Neural cell (in vitro differentiated cells): ENCODE results near the gene SNAPC1. TPM values are rescaled to one million over a fixed set of nuclear protein-coding genes. Genes with fewer than 3 reads are reported as not detected.

Experiments
- H2AFZ ChIP-seq: fragments of 200-600, 300-800 bp; sonication (generic), shearing (Covaris generic); 2 replicates; pipeline ENCODE4 v1.6.0; 2014; ENCODE audit warnings: low read depth, mild to moderate bottlenecking, antibody characterized with exemption, low read length, moderate library complexity
- H3F3A ChIP-seq: fragments of 200-600 bp; shearing (Covaris generic); 2 replicates; pipeline ENCODE4 v1.6.1; 2016; ENCODE audit warnings: mild to moderate bottlenecking, moderate library complexity, mixed read lengths, antibody characterized with exemption, low read length; ENCODE audit not compliant: insufficient read depth, poor library complexity, severe bottlenecking
- H3K27ac ChIP-seq: fragments of 200-600, 300-800 bp; sonication (generic), shearing (Covaris generic); 2 replicates; pipeline ENCODE4 v1.5.1; 2014; ENCODE audit warnings: mild to moderate bottlenecking, low read length, moderate library complexity
- H3K27me3 ChIP-seq: fragments of 300-800, 200-600 bp; sonication (generic), shearing (Covaris generic); 2 replicates; pipeline ENCODE4 v1.6.0; 2014; ENCODE audit warnings: mild to moderate bottlenecking, low read depth, low read length, moderate library complexity; ENCODE audit not compliant: insufficient read depth
- H3K36me3 ChIP-seq: fragments of 300-800, 200-600 bp; sonication (generic), shearing (Covaris generic); 2 replicates; pipeline ENCODE4 v1.5.1; 2014; ENCODE audit warnings: mild to moderate bottlenecking, antibody characterized with exemption, low read length, moderate library complexity; ENCODE audit not compliant: insufficient read depth
- H3K4me2 ChIP-seq: fragments of 300-800, 200-600 bp; sonication (generic), shearing (Covaris generic); 2 replicates; pipeline ENCODE4 v1.6.0; 2014; ENCODE audit warnings: mild to moderate bottlenecking, low read length
- H3K4me3 ChIP-seq: fragments of 300-800, 200-600 bp; sonication (generic), shearing (Covaris generic); 2 replicates; pipeline ENCODE4 v1.5.1; 2014; ENCODE audit warnings: mild to moderate bottlenecking, low read length, moderate library complexity
- H3K79me2 ChIP-seq: fragments of 200-600 bp; shearing (Covaris generic); replicated peaks from 2 replicates; pipeline ENCODE4 v1.6.0; 2014; ENCODE audit warnings: mild to moderate bottlenecking, low read length, moderate library complexity; ENCODE audit not compliant: insufficient read depth
- H3K9ac ChIP-seq: fragments of 300-800, 200-600 bp; sonication (generic), shearing (Covaris generic); 2 replicates; pipeline ENCODE4 v1.6.1; 2016; ENCODE audit warnings: mild to moderate bottlenecking, low read length, mixed read lengths
- H3K9me2 ChIP-seq: fragments of 200-600 bp; shearing (Covaris generic); 2 replicates; pipeline ENCODE4 v1.6.1; 2016; ENCODE audit warnings: mild to moderate bottlenecking, low read length, mixed read lengths; ENCODE audit not compliant: insufficient read depth
- H3K9me3 ChIP-seq: fragments of 200-600, 300-800 bp; sonication (generic), shearing (Covaris generic); 2 replicates; pipeline ENCODE4 v1.6.1; 2016; ENCODE audit warnings: mild to moderate bottlenecking, mixed run types, low read length, moderate library complexity, mixed read lengths
- H4K20me1 ChIP-seq: fragments of 200-600 bp; shearing (Covaris generic); 2 replicates; pipeline ENCODE4 v1.6.1; 2016; ENCODE audit warnings: mild to moderate bottlenecking, mixed run types; ENCODE audit not compliant: insufficient read depth
- CTCF ChIP-seq: fragments of 450-650 bp; IDR thresholded peaks from 2 replicates; pipeline ENCODE4 v1.5.1; 2014; ENCODE audit warnings: antibody characterized with exemption, mild to moderate bottlenecking, moderate library complexity; ENCODE audit not compliant: poor library complexity, severe bottlenecking
- EP300 ChIP-seq: fragments of 450-650 bp; conservative IDR thresholded peaks from 2 replicates; pipeline ENCODE4 v1.6.1; 2014; ENCODE audit warnings: antibody characterized with exemption, mild to moderate bottlenecking, moderate library complexity; ENCODE audit not compliant: poor library complexity, severe bottlenecking
- EZH2 ChIP-seq: fragments of 200-600, 300-800 bp; shearing (Covaris generic), sonication (generic); IDR thresholded peaks from 2 replicates; pipeline ENCODE4 v1.6.1; 2014; ENCODE audit warnings: antibody characterized with exemption, low read length, borderline replicate concordance, mild to moderate bottlenecking; ENCODE audit not compliant: insufficient read depth, poor library complexity, severe bottlenecking
- MXI1 ChIP-seq: fragments of 450-650 bp; conservative IDR thresholded peaks from 2 replicates; pipeline ENCODE4 v1.6.1; 2014; ENCODE audit warnings: antibody characterized with exemption, mild to moderate bottlenecking; ENCODE audit not compliant: poor library complexity, severe bottlenecking
- POLR2AphosphoS5 ChIP-seq: IDR thresholded peaks from 2 replicates; pipeline ENCODE4 v1.6.1; 2012
- RAD21 ChIP-seq: fragments of 450-650 bp; conservative IDR thresholded peaks from 2 replicates; pipeline ENCODE4 v1.6.1; 2014; ENCODE audit warnings: antibody characterized with exemption, mild to moderate bottlenecking, moderate library complexity
- REST ChIP-seq: IDR thresholded peaks from 2 replicates; pipeline ENCODE4 v1.6.1; 2012; ENCODE audit warnings: borderline replicate concordance
- SMC3 ChIP-seq: fragments of 450-650 bp; conservative IDR thresholded peaks from 2 replicates; pipeline ENCODE4 v1.6.1; 2014; ENCODE audit warnings: antibody characterized with exemption, mild to moderate bottlenecking, moderate library complexity; ENCODE audit not compliant: poor library complexity
- TAF1 ChIP-seq: IDR thresholded peaks from 2 replicates; pipeline ENCODE4 v1.6.1; 2012; ENCODE audit warnings: low read depth
- polyA plus RNA-seq: library from polyadenylated mRNA; depleted of rRNA; stranded (reverse); fragments of >200 nt; gene quantifications from 2 replicates; pipeline ENCODE4 v1.2.3, GENCODE V29; 2014

The SNAPC1 gene
- polyA plus RNA-seq, 1 donor from 2014 or later = 7.1 TPM

- Histone ChIP-seq H3K27me3 (no peaks in the 10 kb centered on the region), H2AFZ (no peak overlapping the region), H3K27ac (no peak overlapping the region), H3F3A (no peaks in the 10 kb centered on the region), H3K4me2 (no peak overlapping the region), H4K20me1 (no peaks in the 10 kb centered on the region), H3K79me2 (no peaks in the 10 kb centered on the region), H3K36me3 (no peaks in the 10 kb centered on the region), H3K9me3 (no peaks in the 10 kb centered on the region), H3K9ac (no peak overlapping the region), H3K9me2 (no peaks in the 10 kb centered on the region), H3K4me3 (no peak overlapping the region)
- TF ChIP-seq MXI1 = no peak
- no peak for TF ChIP-seq REST
- TF ChIP-seq POLR2AphosphoS5 = no peak
- TF ChIP-seq EP300 = no peak
- no peak for TF ChIP-seq EZH2
- TF ChIP-seq CTCF = no peak
- no peak for TF ChIP-seq RAD21
- no peak for TF ChIP-seq SMC3
Observed at GRCh38 chr14:61836807-61837206, 74.6 kb downstream of the SNAPC1 start.

GRCh38 chr14:61837336-61838229 lies 75.4 kb downstream of the SNAPC1 start:
- Histone ChIP-seq H3K9me3 (no peaks in the 10 kb centered on the region), H3F3A (no peaks in the 10 kb centered on the region), H3K9ac (no peak overlapping the region), H3K4me3 (no peak overlapping the region), H3K9me2 (no peaks in the 10 kb centered on the region), H3K4me2 (no peak overlapping the region), H3K27me3 (no peaks in the 10 kb centered on the region), H3K27ac (no peak overlapping the region), H3K79me2 (no peaks in the 10 kb centered on the region), H2AFZ (no peak overlapping the region), H3K36me3 (no peaks in the 10 kb centered on the region), H4K20me1 (no peaks in the 10 kb centered on the region)
- TF ChIP-seq MXI1 (no peak), EP300 (no peak), TAF1 (no peak), CTCF (peak; percentile 92), RAD21 (peak; percentile 94), REST (no peak), EZH2 (no peak), SMC3 (peak; percentile 96), POLR2AphosphoS5 (no peak)
